ENCODE data around the gene PANK2. TPM values are rescaled to one million over a fixed set of nuclear protein-coding genes. Genes with fewer than 3 reads are reported as not detected.

PANK2 gene
- total and polyA plus RNA-seq, 10 donors: 23.0 to 74.4 (median 64.3) TPM

GRCh38 chr20:3846378-3846739 is 42.8 kb upstream of the PANK2 start:
- intact Hi-C loops (cut with DNase I; ENCODE audit: low total_unique reads): no loop called here
- DNase-seq: no peak

GRCh38 chr20:3846740-3847428 is 42.3 kb upstream of the PANK2 start, which contains the start of gene MAVS:
Gene MAVS (plus strand): TSS chr20:3846834. CDS start chr20:3854625, 7,791 bp downstream.
- WGBS, 5 donors: 0 to 1% (median 1%) methylated on average over 6 to 72 of the region's 72 CpGs
- peak; percentile 93 to 94 (median 93) for TF ChIP-seq POLR2AphosphoS5 (IDR thresholded peaks at IDR 0.05)
- TF ChIP-seq POLR2A (IDR thresholded peaks at IDR 0.05): peak in 2 of 3 donors; percentile 37 to 48
- TF ChIP-seq CTCF (IDR thresholded peaks at IDR 0.05 in 8 of 11, conservative IDR thresholded peaks at IDR 0.05 in 3 of 11): peak in 3 of 11 experiments; percentile 6 to 41 (median 30)
- peak; percentile 96 for DNase-seq
- Histone ChIP-seq H3K27ac (peak within 1 kb of the TSS; percentile 86 to 96 (median 91)), H3K27me3 (replicated peaks in 1 of 7) (no peaks in the 10 kb centered on the region), H3K4me3 (peak within 1 kb of the TSS; percentile 91 to 100 (median 98)), H3K4me1 (peaks cover 15 to 53% (median 29%) of the 10 kb centered on the region in 6 donors), H3K36me3 (peaks cover 0 to 4% (median 0%) of the 10 kb centered on the region in 6 donors), H3K9me3 (no peaks in the 10 kb centered on the region)
- intact Hi-C loops (cut with DNase I; ENCODE audit: low total_unique reads): no loop called here

More at GRCh38 chr20:3846378-3846739, 42.8 kb upstream of the PANK2 start:
- WGBS, 5 donors: 0 to 1% (median 0%) methylated on average over 1 to 22 of the region's 22 CpGs
- H3K27me3 ChIP-seq (replicated peaks in 1 of 7): no peaks in the 10 kb centered on the region
- H3K36me3 ChIP-seq: peaks cover 0 to 4% (median 0%) of the 10 kb centered on the region in 6 donors
- peak overlapping the region; percentile 86 to 96 (median 91) for H3K27ac ChIP-seq
- no peak for TF ChIP-seq POLR2A (IDR thresholded peaks at IDR 0.05)
- H3K4me1 ChIP-seq: peaks cover 15 to 49% (median 29%) of the 10 kb centered on the region in 6 donors
- H3K4me3 ChIP-seq: peak overlapping the region; percentile 91 to 100 (median 98)
- no peaks in the 10 kb centered on the region for H3K9me3 ChIP-seq

- 26 to 34% (median 29%) methylated on average over 8 of the region's 8 CpGs for WGBS, 5 donors
- H3K4me3 ChIP-seq: peak overlapping the region; percentile 91 to 100 (median 98)
- intact Hi-C loops (cut with DNase I; ENCODE audit: low total_unique reads): no loop called here
- peak overlapping the region; percentile 86 to 96 (median 91) for H3K27ac ChIP-seq
- peaks cover 0 to 4% (median 0%) of the 10 kb centered on the region in 6 donors for H3K36me3 ChIP-seq
- H3K4me1 ChIP-seq: peaks cover 15 to 53% (median 29%) of the 10 kb centered on the region in 6 donors
- TF ChIP-seq POLR2A (IDR thresholded peaks at IDR 0.05) (no peak), CTCF (IDR thresholded peaks at IDR 0.05 in 8 of 11, conservative IDR thresholded peaks at IDR 0.05 in 3 of 11) (no peak), POLR2AphosphoS5 (IDR thresholded peaks at IDR 0.05) (no peak)
- H3K27me3 ChIP-seq (replicated peaks in 1 of 7): no peaks in the 10 kb centered on the region
- H3K9me3 ChIP-seq: no peaks in the 10 kb centered on the region
- no peak for DNase-seq
Observed at GRCh38 chr20:3847429-3847940, 41.7 kb upstream of the PANK2 start.

GRCh38 chr20:3848565-3848964 is 40.6 kb upstream of the PANK2 start:
- peak overlapping the region in 1 of 8 donors; percentile 96 for H3K27ac ChIP-seq
- no peaks in the 10 kb centered on the region for H3K9me3 ChIP-seq
- H3K36me3 ChIP-seq: peaks cover 0 to 4% (median 0%) of the 10 kb centered on the region in 6 donors
- no peak overlapping the region for H3K4me3 ChIP-seq
- WGBS, 5 donors: 82 to 100% (median 92%) methylated on average over 1 of the region's 1 CpG
- H3K27me3 ChIP-seq (replicated peaks in 1 of 7): no peaks in the 10 kb centered on the region
- intact Hi-C loops (cut with DNase I; ENCODE audit: low total_unique reads): no loop called here
- TF ChIP-seq POLR2A (IDR thresholded peaks at IDR 0.05) (no peak), POLR2AphosphoS5 (IDR thresholded peaks at IDR 0.05) (no peak), CTCF (IDR thresholded peaks at IDR 0.05 in 8 of 11, conservative IDR thresholded peaks at IDR 0.05 in 3 of 11) (no peak)
- DNase-seq: no peak
- H3K4me1 ChIP-seq: peaks cover 15 to 53% (median 29%) of the 10 kb centered on the region in 6 donors

All from spleen (tissue), 11 donors.